ENCODE results near the gene CNTN2.

Gene CNTN2, protein sequence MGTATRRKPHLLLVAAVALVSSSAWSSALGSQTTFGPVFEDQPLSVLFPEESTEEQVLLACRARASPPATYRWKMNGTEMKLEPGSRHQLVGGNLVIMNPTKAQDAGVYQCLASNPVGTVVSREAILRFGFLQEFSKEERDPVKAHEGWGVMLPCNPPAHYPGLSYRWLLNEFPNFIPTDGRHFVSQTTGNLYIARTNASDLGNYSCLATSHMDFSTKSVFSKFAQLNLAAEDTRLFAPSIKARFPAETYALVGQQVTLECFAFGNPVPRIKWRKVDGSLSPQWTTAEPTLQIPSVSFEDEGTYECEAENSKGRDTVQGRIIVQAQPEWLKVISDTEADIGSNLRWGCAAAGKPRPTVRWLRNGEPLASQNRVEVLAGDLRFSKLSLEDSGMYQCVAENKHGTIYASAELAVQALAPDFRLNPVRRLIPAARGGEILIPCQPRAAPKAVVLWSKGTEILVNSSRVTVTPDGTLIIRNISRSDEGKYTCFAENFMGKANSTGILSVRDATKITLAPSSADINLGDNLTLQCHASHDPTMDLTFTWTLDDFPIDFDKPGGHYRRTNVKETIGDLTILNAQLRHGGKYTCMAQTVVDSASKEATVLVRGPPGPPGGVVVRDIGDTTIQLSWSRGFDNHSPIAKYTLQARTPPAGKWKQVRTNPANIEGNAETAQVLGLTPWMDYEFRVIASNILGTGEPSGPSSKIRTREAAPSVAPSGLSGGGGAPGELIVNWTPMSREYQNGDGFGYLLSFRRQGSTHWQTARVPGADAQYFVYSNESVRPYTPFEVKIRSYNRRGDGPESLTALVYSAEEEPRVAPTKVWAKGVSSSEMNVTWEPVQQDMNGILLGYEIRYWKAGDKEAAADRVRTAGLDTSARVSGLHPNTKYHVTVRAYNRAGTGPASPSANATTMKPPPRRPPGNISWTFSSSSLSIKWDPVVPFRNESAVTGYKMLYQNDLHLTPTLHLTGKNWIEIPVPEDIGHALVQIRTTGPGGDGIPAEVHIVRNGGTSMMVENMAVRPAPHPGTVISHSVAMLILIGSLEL

DNA sequence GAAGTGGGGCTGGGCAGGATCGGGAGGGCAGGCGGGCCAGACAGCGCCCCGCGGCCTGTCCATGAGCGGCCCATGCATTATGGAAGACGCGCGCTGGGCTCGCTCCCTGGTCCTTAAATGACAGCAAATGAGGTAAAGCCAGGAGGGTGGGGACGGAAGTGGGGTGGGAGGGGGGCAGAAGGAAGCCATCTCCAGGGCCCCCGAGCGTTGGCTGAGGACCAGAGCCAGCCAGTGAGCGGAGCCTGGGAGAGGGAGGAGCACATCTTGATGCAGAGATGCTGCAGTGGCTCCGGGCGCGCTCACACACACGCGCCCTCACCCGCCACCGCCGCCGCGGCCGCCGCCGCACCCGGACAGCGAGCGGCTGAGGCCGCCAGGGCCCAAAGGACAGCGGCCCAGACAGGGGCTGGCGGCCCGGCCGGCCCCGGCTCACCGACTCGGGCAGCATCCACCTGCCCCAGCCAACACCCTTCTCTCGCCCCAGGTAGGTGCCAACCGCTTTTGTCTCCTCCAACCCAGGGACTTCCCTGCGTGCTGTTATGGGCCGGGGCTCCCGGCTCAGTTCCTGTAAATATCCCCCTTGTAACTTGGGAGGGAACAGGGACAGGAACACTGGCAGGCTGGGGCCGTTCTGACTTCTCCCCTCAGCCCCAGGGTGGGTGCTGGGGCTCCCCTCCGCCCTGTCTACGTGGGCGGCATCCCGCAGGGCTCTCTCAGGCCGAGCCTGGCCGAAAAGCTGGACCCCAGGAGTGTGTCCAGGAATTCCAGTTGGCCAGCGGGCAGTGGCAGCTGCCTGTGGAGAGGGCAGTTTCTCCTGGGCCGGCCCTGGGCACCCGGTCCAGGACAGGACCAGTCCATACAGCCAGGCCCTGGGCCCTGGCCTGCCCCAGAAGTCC, at the start of gene CNTN2:
Gene CNTN2, plus strand, starts transcription at position 302 of the 896 bp plus-strand sequence. CDS start 9,974 bp downstream, outside the sequence.
- Histone ChIP-seq H3K9me3 (no peaks in the 10 kb centered on the region), H3K4me2 (peak within 1 kb of the TSS; percentile 84), H3K27me3 (peaks cover 39% of the 10 kb centered on the region), H3K9ac (no peak within 1 kb of the TSS), H4K20me1 (no peaks in the 10 kb centered on the region), H3K4me3 (peak within 1 kb of the TSS; percentile 26; the same call in 1 of the 2 replicates), H3K27ac (peak within 1 kb of the TSS; percentile 54), H3K36me3 (no peaks in the 10 kb centered on the region), H3K4me1 (peaks cover 68% of the 10 kb centered on the region)
- no peak for TF ChIP-seq Cebpa-rat (IDR thresholded peaks at IDR 0.05)

DNA sequence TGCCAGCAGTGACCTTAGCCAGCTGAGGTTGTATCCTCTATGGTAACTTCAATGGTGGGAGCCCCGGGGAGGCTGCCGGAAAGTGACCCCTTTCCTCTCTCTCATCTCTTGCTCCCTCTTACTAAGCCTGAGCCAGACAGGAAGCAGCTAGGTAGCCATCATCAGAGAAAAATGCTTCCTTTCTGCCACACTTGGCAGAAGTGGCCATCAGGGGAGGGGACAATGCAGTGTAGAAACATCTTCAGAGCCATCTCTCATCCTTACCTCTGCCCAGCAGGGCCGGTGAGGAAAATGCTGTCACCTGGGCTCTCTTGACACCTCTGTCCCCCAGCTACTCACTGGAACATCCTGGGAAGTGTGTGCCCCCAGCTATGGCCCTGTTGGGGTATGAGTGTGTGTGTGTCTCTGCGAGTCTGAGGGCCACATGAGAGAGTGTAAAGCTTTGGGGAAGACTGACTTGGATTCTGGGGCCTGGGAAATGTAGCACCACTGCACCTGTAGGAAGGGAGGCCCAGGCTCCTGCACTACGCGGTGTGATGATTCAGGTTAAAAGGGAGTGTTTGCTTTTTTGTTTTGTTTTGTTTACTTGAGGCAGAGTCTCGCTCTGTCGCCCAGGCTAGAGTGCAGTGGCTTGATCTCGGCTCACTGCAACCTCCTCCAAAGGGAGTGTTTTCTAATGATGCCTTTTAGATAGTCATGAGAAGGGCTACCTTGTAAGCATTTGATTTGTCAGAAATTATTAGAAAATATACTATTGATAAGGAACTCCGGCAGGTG, 48.7 kb upstream of the CNTN2 start:
- H3K36me3 ChIP-seq: no peaks in the 10 kb centered on the region
- no peak overlapping the region for H3K27ac ChIP-seq
- TF ChIP-seq Cebpa-rat (IDR thresholded peaks at IDR 0.05): no peak
- no peaks in the 10 kb centered on the region for H3K9me3 ChIP-seq
- peaks cover 31% of the 10 kb centered on the region for H3K4me1 ChIP-seq
- H4K20me1 ChIP-seq: no peaks in the 10 kb centered on the region
- H3K9ac ChIP-seq: no peak overlapping the region
- H3K27me3 ChIP-seq: no peaks in the 10 kb centered on the region
- no peak overlapping the region for H3K4me2 ChIP-seq
- H3K4me3 ChIP-seq: no peak overlapping the region

DNA sequence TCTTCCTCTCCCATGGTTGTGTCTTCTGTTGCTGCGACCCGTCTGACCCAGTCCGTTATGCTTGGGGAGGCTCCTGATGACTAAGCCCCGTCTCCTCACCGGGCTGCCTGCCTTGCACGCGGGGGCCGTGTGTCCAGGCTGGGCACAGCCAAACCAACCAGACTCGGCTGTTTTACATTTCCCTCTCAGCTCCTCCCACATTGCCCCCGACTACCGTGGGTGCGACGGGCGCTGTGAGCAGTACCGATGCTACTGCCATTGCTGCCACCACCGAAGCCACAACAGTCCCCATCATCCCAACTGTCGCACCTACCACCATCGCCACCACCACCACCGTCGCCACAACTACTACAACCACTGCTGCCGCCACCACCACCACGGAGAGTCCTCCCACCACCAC, 46.0 kb upstream of the CNTN2 start:
- H3K9ac ChIP-seq: no peak overlapping the region
- no peaks in the 10 kb centered on the region for H3K9me3 ChIP-seq
- H3K27me3 ChIP-seq: no peaks in the 10 kb centered on the region
- no peak overlapping the region for H3K4me2 ChIP-seq
- no peaks in the 10 kb centered on the region for H3K36me3 ChIP-seq
- no peak for TF ChIP-seq Cebpa-rat (IDR thresholded peaks at IDR 0.05)
- H3K4me1 ChIP-seq: peaks cover 27% of the 10 kb centered on the region
- H4K20me1 ChIP-seq: no peaks in the 10 kb centered on the region
- no peak overlapping the region for H3K4me3 ChIP-seq
- H3K27ac ChIP-seq: no peak overlapping the region

DNA sequence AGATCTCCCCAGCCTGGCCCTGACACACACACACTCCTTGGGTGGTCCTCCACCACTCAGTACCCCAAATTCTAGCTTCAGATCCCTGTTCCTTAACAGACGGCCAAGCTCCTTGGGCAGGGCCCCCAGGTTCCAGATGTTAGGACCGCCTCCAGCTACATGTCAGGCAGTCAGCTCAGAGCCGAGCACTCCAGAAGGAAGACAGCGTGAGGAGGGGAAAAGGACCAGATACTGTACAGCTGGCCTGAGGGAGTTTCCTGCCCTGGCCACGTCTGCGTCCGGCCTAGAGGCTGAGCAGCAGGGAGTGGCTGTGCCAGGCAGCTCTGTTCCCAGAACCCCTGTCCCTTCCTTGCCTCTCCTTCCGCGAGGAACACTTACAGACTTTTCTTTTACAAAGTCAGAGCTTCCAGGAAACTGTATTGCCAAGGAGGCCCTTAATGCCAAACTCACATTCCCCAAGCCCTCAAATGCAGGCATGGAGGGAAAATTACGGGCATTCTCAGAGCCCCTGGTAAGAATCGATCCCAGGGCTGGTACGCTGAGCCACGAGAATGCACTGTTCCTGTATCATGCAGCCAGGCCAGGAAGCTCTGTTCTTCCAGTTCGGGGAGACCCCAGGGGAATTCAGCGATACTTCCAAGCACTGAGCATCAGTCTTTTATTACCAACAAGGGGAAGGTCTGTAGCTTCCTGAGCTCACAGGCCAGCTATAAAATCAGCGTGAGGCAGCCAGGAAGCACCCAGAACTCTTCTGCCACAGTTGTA, 45.2 kb upstream of the CNTN2 start:
- Histone ChIP-seq H4K20me1 (no peaks in the 10 kb centered on the region), H3K4me1 (peaks cover 19% of the 10 kb centered on the region), H3K36me3 (no peaks in the 10 kb centered on the region), H3K9ac (no peak overlapping the region), H3K4me3 (no peak overlapping the region), H3K9me3 (no peaks in the 10 kb centered on the region), H3K27ac (no peak overlapping the region), H3K4me2 (peak overlapping the region; percentile 60), H3K27me3 (no peaks in the 10 kb centered on the region)
- no peak for TF ChIP-seq Cebpa-rat (IDR thresholded peaks at IDR 0.05)

DNA sequence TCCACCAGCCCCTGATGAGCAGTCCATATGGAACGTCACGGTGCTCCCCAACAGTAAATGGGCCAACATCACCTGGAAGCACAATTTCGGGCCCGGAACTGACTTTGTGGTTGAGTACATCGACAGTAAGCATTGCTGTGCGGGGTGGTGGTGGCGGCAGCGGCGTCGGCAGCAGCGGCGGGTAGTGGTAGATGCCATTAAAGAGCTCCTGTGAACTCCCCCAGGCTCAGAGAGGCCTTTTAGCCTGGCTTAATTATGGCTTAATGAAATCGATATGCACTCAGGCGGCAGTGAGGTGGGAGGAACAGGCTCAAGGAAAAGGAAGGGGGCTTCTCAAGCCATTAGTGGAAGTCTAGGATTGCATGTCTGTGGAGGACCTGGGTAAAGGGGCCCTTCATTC, 41.9 kb upstream of the CNTN2 start:
- Histone ChIP-seq H3K27ac (no peak overlapping the region), H3K4me2 (no peak overlapping the region), H3K27me3 (no peaks in the 10 kb centered on the region), H3K4me3 (no peak overlapping the region), H4K20me1 (no peaks in the 10 kb centered on the region), H3K36me3 (no peaks in the 10 kb centered on the region), H3K4me1 (peaks cover 19% of the 10 kb centered on the region), H3K9me3 (no peaks in the 10 kb centered on the region), H3K9ac (no peak overlapping the region)
- TF ChIP-seq Cebpa-rat (IDR thresholded peaks at IDR 0.05): no peak

DNA sequence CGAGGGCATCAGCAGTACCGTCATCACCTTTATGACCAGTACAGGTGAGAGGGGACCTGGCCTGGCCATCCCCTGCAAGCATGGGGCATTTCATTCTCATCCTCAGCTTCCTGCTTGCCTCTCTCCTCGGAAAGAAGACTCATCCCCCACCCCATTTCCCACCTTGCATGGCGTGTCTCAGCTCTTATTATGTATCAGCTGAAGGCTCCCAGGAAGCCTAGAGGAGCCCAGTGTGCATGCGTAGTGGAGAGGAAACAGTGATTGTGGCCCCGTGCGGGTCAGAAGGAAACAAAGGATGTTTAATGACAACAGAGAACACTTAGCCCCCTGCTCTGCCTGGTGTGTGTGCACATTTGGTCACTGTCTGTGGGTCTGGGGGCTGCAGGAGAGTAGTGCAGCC, 40.3 kb upstream of the CNTN2 start:
- Histone ChIP-seq H3K9me3 (no peaks in the 10 kb centered on the region), H3K9ac (no peak overlapping the region), H3K4me1 (peaks cover 14% of the 10 kb centered on the region), H3K4me2 (no peak overlapping the region), H3K27me3 (no peaks in the 10 kb centered on the region), H3K27ac (no peak overlapping the region), H4K20me1 (no peaks in the 10 kb centered on the region), H3K4me3 (no peak overlapping the region), H3K36me3 (no peaks in the 10 kb centered on the region)
- TF ChIP-seq Cebpa-rat (IDR thresholded peaks at IDR 0.05): no peak

DNA sequence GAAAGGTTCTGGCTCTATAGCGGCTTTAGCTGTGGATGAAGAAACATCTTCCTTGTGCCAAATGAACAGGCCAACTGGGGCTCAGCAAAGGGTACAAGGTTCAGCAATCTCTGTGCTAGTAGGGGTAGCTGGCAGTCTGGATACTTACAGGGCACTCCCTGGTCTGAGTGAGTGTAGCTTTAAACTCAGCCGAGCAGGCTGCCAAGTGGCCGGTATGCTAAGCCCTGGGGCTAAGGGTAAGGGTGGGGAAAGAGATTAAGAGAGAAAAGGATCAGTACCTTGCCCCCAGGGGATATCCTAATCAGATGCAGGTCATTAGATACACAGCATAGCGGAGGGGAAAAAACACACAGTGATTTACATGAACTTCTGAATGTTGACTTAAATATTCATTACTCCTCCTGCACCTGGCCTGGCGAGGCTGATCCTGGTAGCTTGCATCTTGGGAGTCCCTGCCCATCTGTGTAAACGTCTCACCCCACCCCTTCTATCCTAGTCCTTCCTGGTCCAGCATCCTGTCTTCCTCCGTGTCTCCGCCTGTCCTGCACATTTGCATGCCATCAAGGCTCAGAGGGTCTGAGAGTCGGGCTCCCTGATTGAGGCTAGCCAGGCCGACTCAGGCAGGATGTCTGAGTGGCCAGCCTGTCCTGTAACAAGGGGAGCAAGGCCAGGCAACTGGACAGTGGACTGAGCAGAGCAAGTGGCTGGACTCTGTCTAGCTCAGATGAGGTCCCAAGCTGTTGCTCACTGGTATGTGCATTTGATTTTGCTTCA, 39.5 kb upstream of the CNTN2 start:
- H3K4me2 ChIP-seq: no peak overlapping the region
- peaks cover 5% of the 10 kb centered on the region for H3K4me1 ChIP-seq
- H3K4me3 ChIP-seq: no peak overlapping the region
- TF ChIP-seq Cebpa-rat (IDR thresholded peaks at IDR 0.05): no peak
- H3K9ac ChIP-seq: no peak overlapping the region
- no peaks in the 10 kb centered on the region for H3K27me3 ChIP-seq
- no peaks in the 10 kb centered on the region for H4K20me1 ChIP-seq
- no peaks in the 10 kb centered on the region for H3K9me3 ChIP-seq
- H3K36me3 ChIP-seq: no peaks in the 10 kb centered on the region
- H3K27ac ChIP-seq: no peak overlapping the region

All from BLaER1 (cell line).